GM23248 (cell line): ENCODE data around the gene PELI2.

Experiments used
- EZH2 ChIP-seq: fragments of 200-600 bp; sonication (generic); IDR thresholded peaks from 2 replicates; pipeline ENCODE4 v1.6.1; 2018; ENCODE audit warnings: antibody characterized with exemption, mild to moderate bottlenecking; ENCODE audit not compliant: insufficient read depth, poor library complexity, severe bottlenecking
- EZH2phosphoT487 ChIP-seq: fragments of 200-600 bp; sonication (generic); IDR thresholded peaks from 2 replicates; pipeline ENCODE4 v1.6.1; 2018; ENCODE audit warnings: antibody characterized with exemption, moderate library complexity, mild to moderate bottlenecking, low read depth; ENCODE audit not compliant: insufficient read depth

- TF ChIP-seq EZH2 (no peak), EZH2phosphoT487 (no peak)
Observed at GRCh38 chr14:56328021-56328420, 209.8 kb downstream of the PELI2 start.
